ENCODE data around the gene SLC12A2. TPM values are rescaled to one million over a fixed set of nuclear protein-coding genes. Genes with fewer than 3 reads are reported as not detected.

Gene SLC12A2
- total RNA-seq, 1 donor = 18.6 TPM

DNA sequence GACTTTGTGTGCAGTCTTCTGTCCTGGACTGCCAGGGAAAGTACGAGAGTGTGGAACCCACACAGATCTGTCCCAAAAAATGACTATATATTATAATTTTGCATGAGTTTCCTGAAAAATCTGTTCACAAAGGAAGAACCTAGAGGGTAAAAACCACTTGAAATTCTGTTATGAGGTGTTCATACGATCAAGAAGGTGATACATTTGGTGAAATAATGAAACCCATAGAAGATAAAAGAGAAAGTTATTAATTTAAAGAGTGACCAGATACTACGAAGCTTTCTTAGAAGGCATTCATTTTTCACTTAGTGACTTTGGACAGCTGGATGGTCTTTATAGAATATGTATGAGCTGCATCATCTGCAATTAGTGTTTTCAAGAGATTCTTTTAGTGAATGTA, 32.9 kb downstream of the SLC12A2 start:
- no peak overlapping the region for H3K4me3 ChIP-seq (ENCODE audit: low read length)
- no peaks in the 10 kb centered on the region for H3K27me3 ChIP-seq (ENCODE audit: insufficient read depth, low read length)
- no peaks in the 10 kb centered on the region for H3K9me3 ChIP-seq (ENCODE audit: low read depth, low read length)
- H3K4me1 ChIP-seq (ENCODE audit: insufficient read depth, low read length) = no peaks in the 10 kb centered on the region

DNA sequence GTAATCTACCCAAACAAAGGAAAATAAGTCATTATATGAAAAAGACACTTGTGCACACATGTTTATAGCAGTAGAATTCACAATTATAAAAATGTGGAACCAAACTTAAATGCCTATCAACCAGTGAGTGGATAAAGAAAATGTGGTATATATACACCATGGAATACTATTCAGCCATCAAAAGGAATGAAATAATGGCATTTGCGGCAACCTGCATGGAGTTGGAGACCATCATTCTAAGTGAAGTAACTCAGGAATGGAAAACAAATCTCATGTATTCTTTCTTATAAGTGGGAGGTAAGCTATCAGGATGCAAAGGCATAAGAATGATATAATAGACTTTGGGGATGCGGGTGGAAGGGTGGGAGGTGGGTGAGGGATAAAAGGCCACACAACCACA, 34.6 kb downstream of the SLC12A2 start:
- Histone ChIP-seq H3K27me3 (ENCODE audit: insufficient read depth, low read length) (no peaks in the 10 kb centered on the region), H3K9me3 (ENCODE audit: low read depth, low read length) (no peaks in the 10 kb centered on the region), H3K4me3 (ENCODE audit: low read length) (no peak overlapping the region), H3K4me1 (ENCODE audit: insufficient read depth, low read length) (no peaks in the 10 kb centered on the region)

DNA sequence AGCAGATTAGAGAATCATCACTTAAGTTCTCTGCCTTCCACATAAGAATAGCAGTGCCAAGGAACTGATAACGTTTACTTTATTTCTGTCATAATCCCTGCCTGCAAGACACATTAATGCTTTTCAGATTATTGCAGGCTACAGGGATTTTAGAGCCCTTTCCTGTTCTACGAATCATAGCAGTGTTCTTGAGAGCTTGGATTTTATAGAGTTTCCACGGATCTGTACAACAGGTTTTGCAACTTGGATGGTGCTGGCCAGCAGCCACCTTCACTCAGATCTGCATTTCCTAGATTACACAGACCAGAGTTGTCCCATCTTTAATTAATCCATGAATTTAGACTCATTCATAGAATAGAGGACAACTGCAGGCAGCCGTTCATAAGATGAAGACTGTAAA, 38.1 kb downstream of the SLC12A2 start:
- H3K4me1 ChIP-seq (ENCODE audit: insufficient read depth, low read length) = no peaks in the 10 kb centered on the region

DNA sequence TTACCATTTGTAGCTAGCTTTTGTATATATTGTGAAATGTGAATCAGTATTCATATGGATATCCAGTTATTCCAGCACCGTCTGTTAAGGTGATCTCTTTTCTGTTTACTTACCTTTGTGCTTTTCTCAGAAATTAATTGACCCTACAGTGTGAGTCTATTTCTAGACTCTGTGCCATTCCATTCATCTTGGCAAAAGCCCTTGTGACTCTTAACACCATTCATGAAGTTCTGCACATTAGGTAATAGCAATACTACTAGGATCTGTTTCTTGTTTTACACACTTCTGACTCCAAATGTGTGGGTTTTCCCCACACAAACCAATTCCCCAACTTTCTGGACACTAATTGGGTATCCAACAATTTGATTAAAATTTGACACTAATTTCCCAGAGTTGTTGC, 40.4 kb downstream of the SLC12A2 start:
- Histone ChIP-seq H3K27me3 (ENCODE audit: insufficient read depth, low read length) (no peaks in the 10 kb centered on the region), H3K9me3 (ENCODE audit: low read depth, low read length) (no peaks in the 10 kb centered on the region), H3K4me1 (ENCODE audit: insufficient read depth, low read length) (no peaks in the 10 kb centered on the region), H3K4me3 (ENCODE audit: low read length) (no peak overlapping the region)

More for the DNA sequence above, 38.1 kb downstream of the SLC12A2 start:
- no peak overlapping the region for H3K4me3 ChIP-seq (ENCODE audit: low read length)
- H3K9me3 ChIP-seq (ENCODE audit: low read depth, low read length) = no peaks in the 10 kb centered on the region
- no peaks in the 10 kb centered on the region for H3K27me3 ChIP-seq (ENCODE audit: insufficient read depth, low read length)

DNA sequence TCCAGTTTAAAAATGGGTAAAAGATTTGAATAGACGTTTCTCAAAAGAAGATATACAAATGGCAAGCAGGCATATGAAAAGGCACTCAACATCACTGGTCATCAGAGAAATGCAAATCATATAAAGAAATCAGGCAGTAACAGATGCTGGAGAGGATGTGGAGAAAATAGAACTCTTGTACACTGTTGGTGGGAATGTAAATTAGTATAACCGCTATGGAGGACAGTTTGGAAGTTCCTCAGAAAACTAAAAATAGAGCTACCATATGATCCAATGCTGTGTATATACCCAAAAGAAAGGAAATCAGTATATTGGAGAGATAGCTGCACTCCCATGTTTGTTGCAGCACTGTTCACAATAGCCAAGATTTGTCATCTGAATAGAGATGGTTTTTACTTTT, 42.7 kb downstream of the SLC12A2 start:
- no peaks in the 10 kb centered on the region for H3K9me3 ChIP-seq (ENCODE audit: low read depth, low read length)
- H3K4me1 ChIP-seq (ENCODE audit: insufficient read depth, low read length) = no peaks in the 10 kb centered on the region
- no peak overlapping the region for H3K4me3 ChIP-seq (ENCODE audit: low read length)
- H3K27me3 ChIP-seq (ENCODE audit: insufficient read depth, low read length) = no peaks in the 10 kb centered on the region

DNA sequence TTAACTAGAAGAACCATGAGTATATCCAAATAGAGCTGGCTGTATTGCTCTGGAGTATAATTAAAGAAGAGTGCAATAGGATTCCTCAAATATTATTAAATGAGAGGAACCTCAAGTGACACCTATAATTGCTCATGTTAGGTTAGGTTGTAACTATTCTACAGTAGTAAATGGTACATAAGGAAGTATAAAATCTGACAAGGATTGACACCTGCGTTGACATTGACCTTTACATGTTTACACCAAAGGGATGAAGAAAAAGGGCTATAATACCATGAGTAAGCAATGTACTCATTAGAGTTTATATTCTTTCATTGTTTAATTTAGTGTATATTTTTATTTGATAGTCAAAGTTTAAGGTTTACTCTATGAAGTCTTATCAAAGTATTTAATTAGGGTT, 48.9 kb downstream of the SLC12A2 start:
- Histone ChIP-seq H3K4me1 (ENCODE audit: insufficient read depth, low read length) (no peaks in the 10 kb centered on the region), H3K27me3 (ENCODE audit: insufficient read depth, low read length) (no peaks in the 10 kb centered on the region), H3K9me3 (ENCODE audit: low read depth, low read length) (no peaks in the 10 kb centered on the region), H3K4me3 (ENCODE audit: low read length) (no peak overlapping the region)

GRCh38 chr5:128135286-128135685, 51.7 kb downstream of the SLC12A2 start:
- Histone ChIP-seq H3K4me3 (ENCODE audit: low read length) (no peak overlapping the region), H3K4me1 (ENCODE audit: insufficient read depth, low read length) (no peaks in the 10 kb centered on the region), H3K27me3 (ENCODE audit: insufficient read depth, low read length) (no peaks in the 10 kb centered on the region), H3K9me3 (ENCODE audit: low read depth, low read length) (no peaks in the 10 kb centered on the region)

- H3K9me3 ChIP-seq (ENCODE audit: low read depth, low read length) = no peaks in the 10 kb centered on the region
- H3K27me3 ChIP-seq (ENCODE audit: insufficient read depth, low read length) = no peaks in the 10 kb centered on the region
- H3K4me1 ChIP-seq (ENCODE audit: insufficient read depth, low read length) = no peaks in the 10 kb centered on the region
- H3K4me3 ChIP-seq (ENCODE audit: low read length) = no peak overlapping the region
Measured at GRCh38 chr5:128143911-128144310, 60.3 kb downstream of the SLC12A2 start.

- Histone ChIP-seq H3K27me3 (ENCODE audit: insufficient read depth, low read length) (no peaks in the 10 kb centered on the region), H3K4me1 (ENCODE audit: insufficient read depth, low read length) (no peaks in the 10 kb centered on the region), H3K9me3 (ENCODE audit: low read depth, low read length) (no peaks in the 10 kb centered on the region), H3K4me3 (ENCODE audit: low read length) (no peak overlapping the region)
Measured at GRCh38 chr5:128144491-128144890, 60.9 kb downstream of the SLC12A2 start.

GRCh38 chr5:128146671-128147070, 63.1 kb downstream of the SLC12A2 start:
- H3K4me1 ChIP-seq (ENCODE audit: insufficient read depth, low read length) = no peaks in the 10 kb centered on the region
- H3K27me3 ChIP-seq (ENCODE audit: insufficient read depth, low read length) = no peaks in the 10 kb centered on the region
- H3K9me3 ChIP-seq (ENCODE audit: low read depth, low read length) = no peaks in the 10 kb centered on the region
- H3K4me3 ChIP-seq (ENCODE audit: low read length) = no peak overlapping the region

- Histone ChIP-seq H3K9me3 (ENCODE audit: low read depth, low read length) (no peaks in the 10 kb centered on the region), H3K4me1 (ENCODE audit: insufficient read depth, low read length) (no peaks in the 10 kb centered on the region), H3K4me3 (ENCODE audit: low read length) (no peak overlapping the region), H3K27me3 (ENCODE audit: insufficient read depth, low read length) (no peaks in the 10 kb centered on the region)
Measured at GRCh38 chr5:128154943-128155342, 71.4 kb downstream of the SLC12A2 start.

DNA sequence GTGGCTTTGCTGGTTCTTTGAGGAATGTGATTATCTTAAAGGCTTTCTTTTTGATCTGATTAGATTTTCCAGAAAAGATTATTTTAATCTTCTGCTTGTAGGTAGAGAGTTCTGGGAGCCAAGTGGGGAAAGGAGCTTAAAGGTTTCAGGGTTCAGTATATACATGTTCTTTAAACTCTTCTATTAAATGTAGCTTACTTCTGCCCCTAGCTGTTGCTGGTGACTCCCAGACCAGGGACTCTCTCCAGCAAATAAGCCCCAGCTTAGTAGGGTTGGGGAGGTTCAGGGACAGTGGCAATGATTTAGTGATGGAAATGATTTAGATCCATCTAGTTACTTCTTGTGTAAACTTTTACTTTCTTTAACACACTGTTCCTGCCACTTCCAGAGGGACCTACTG, 72.2 kb downstream of the SLC12A2 start:
- H3K4me1 ChIP-seq (ENCODE audit: insufficient read depth, low read length) = no peaks in the 10 kb centered on the region
- no peaks in the 10 kb centered on the region for H3K27me3 ChIP-seq (ENCODE audit: insufficient read depth, low read length)
- H3K9me3 ChIP-seq (ENCODE audit: low read depth, low read length) = no peaks in the 10 kb centered on the region
- no peak overlapping the region for H3K4me3 ChIP-seq (ENCODE audit: low read length)

DNA sequence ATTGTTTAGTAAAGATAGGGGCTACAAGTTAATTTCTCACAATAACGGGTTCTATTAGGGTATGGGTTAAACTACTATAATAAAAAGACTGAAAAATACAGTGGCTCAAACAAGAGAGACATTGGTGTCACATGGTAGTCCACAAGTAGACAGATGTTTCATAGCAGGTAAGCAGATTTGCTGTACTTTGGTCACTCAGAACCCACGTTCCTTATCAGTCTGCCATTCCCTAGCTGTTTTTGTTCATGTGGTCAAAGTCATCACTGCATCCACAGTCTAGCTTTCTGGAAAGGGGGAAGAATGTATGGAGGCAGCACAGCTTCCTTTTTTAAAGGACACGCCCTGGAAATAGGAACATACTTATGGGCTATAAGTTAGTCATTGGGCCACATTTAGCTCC, 73.0 kb downstream of the SLC12A2 start:
- no peaks in the 10 kb centered on the region for H3K27me3 ChIP-seq (ENCODE audit: insufficient read depth, low read length)
- no peaks in the 10 kb centered on the region for H3K9me3 ChIP-seq (ENCODE audit: low read depth, low read length)
- no peak overlapping the region for H3K4me3 ChIP-seq (ENCODE audit: low read length)
- H3K4me1 ChIP-seq (ENCODE audit: insufficient read depth, low read length) = no peaks in the 10 kb centered on the region

DNA sequence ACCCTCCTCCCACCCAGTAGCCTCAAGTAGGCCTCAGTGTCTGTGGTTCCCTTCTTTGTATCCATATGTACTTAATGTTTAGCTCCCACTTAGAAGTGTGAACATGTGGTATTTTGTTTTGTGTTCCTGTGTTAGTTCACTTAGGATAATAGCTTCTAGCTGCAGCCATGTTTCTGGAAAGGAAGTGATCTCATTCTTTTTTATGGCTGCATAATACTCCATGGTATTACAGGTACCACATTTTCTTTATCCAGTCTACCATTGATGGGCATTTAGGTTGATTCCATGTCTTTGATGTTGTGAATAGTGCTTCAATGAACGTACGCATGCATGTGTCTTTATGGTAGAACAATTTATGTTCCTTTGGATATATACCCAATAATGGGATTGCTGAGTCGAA, 74.8 kb downstream of the SLC12A2 start:
- no peaks in the 10 kb centered on the region for H3K9me3 ChIP-seq (ENCODE audit: low read depth, low read length)
- H3K4me3 ChIP-seq (ENCODE audit: low read length) = no peak overlapping the region
- no peaks in the 10 kb centered on the region for H3K4me1 ChIP-seq (ENCODE audit: insufficient read depth, low read length)
- no peaks in the 10 kb centered on the region for H3K27me3 ChIP-seq (ENCODE audit: insufficient read depth, low read length)

DNA sequence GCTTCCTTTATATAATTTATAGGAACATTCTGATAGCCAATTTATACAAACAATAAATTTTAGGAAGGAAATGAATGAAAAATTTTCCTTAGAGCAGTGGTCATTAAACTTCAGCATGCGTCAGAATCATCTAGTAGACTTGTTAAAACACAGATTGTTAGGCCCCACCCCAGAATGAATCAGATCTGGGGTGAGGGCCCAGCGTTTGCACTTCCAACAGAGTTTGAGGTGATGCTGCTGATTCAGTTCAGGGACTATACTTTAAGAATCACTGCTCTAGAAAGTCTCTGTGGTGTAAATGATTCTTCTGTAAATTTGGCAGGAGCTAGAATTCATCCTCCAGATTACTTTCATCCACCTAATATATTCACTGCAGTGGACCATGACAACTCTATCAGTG, 80.4 kb downstream of the SLC12A2 start:
- Histone ChIP-seq H3K4me1 (ENCODE audit: insufficient read depth, low read length) (no peaks in the 10 kb centered on the region), H3K27me3 (ENCODE audit: insufficient read depth, low read length) (no peaks in the 10 kb centered on the region), H3K4me3 (ENCODE audit: low read length) (no peak overlapping the region), H3K9me3 (ENCODE audit: low read depth, low read length) (no peaks in the 10 kb centered on the region)

GRCh38 chr5:128169401-128170017, 85.9 kb downstream of the SLC12A2 start:
- Histone ChIP-seq H3K4me3 (ENCODE audit: low read length) (no peak overlapping the region), H3K4me1 (ENCODE audit: insufficient read depth, low read length) (no peaks in the 10 kb centered on the region), H3K9me3 (ENCODE audit: low read depth, low read length) (no peaks in the 10 kb centered on the region), H3K27me3 (ENCODE audit: insufficient read depth, low read length) (no peaks in the 10 kb centered on the region)
